ENCODE results near the gene PLCH2.

Gene PLCH2

DNA sequence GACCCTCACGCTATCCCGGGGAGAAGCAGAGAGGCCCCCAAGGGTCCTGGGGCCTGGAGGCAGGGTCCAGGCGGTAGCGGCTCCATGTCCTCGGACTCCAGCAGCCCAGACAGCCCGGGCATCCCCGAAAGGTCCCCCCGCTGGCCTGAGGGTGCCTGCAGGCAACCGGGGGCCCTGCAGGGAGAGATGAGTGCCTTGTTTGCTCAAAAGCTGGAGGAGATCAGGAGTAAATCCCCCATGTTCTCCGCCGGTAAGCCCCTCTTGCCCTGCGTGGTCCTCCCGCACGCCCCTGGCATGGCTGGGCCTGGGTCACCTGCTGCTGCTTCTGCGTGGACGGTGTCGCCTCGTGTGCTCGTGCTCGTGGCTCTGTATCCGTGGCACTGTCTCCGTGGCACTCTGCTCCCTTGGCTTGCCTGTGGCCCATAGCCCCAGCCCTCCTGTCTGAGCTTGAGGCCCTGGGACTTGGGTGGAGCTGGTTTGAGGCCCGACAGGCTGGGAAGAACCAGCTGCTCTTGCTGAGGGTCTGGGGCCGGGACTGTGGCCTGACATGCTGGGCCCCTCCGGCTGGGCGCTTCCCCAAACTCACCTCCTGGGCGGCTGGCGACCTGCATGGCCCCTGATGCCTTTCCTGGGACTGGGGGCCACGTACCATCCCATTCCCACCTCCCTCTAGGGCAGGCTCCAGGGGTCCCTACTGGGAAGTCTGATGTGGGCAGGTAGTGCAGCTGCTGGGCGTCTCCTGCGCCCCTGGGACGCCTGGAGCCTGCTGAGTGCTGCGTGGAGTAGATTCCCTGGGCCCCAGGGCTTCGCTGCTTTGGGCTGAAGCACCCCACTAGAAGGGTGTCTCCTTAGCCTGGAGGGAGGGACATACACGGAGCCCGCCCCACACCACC is 26.8 kb downstream of the PLCH2 start:
- TF ChIP-seq, protein P1, sequence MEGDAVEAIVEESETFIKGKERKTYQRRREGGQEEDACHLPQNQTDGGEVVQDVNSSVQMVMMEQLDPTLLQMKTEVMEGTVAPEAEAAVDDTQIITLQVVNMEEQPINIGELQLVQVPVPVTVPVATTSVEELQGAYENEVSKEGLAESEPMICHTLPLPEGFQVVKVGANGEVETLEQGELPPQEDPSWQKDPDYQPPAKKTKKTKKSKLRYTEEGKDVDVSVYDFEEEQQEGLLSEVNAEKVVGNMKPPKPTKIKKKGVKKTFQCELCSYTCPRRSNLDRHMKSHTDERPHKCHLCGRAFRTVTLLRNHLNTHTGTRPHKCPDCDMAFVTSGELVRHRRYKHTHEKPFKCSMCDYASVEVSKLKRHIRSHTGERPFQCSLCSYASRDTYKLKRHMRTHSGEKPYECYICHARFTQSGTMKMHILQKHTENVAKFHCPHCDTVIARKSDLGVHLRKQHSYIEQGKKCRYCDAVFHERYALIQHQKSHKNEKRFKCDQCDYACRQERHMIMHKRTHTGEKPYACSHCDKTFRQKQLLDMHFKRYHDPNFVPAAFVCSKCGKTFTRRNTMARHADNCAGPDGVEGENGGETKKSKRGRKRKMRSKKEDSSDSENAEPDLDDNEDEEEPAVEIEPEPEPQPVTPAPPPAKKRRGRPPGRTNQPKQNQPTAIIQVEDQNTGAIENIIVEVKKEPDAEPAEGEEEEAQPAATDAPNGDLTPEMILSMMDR (conservative IDR thresholded peaks at IDR 0.05; ENCODE audit: low read length): no peak
- no peak for TF ChIP-seq EZH2phosphoT487 (IDR thresholded peaks at IDR 0.05; ENCODE audit: borderline replicate concordance)
- Histone ChIP-seq H3K9me2 (replicated peaks; ENCODE audit: low read depth, low read length) (no peaks in the 10 kb centered on the region), H4K20me1 (ENCODE audit: insufficient read depth, low read length, poor library complexity, severe bottlenecking) (no peaks in the 10 kb centered on the region)

DNA sequence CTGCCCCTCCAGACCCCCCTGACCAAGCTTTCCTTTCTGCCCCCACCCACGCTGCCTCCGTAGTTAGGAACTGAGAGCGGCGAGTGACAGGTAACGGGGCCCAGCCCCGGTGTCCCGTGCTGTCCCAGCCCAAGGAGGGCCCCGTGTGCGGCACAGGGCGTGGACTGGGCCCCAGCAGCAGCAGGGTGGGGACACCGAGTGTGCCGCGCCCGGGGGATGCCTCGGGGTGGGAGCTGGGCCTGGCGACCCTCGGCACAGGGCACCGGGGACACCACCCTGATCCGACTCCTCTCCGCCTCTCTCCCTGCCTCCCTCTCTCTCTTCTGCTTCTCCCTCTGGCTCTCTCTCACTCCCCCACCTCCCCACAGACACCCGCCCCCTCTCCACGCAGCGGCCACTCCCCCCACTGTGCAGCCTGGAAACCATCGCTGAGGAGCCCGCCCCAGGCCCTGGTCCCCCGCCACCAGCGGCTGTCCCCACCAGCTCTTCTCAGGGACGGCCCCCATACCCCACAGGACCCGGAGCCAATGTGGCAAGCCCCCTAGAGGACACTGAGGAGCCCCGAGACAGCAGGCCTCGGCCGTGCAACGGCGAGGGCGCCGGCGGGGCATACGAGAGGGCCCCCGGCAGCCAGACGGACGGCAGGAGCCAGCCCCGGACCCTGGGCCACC is 27.6 kb downstream of the PLCH2 start:
- H3K79me2 ChIP-seq (ENCODE audit: insufficient read depth, low read length): no peaks in the 10 kb centered on the region
- H3K9me2 ChIP-seq (replicated peaks; ENCODE audit: low read depth, low read length): no peaks in the 10 kb centered on the region
- H2AFZ ChIP-seq (ENCODE audit: low read length): no peak overlapping the region
- no peak overlapping the region for H3K4me3 ChIP-seq (ENCODE audit: low read length, poor library complexity, severe bottlenecking)
- H3K27me3 ChIP-seq (ENCODE audit: insufficient read depth, low read length, poor library complexity, severe bottlenecking): no peaks in the 10 kb centered on the region
- no peak overlapping the region for H3K4me2 ChIP-seq (ENCODE audit: low read depth, low read length, poor library complexity, severe bottlenecking)
- H3F3A ChIP-seq (ENCODE audit: low read depth): no peaks in the 10 kb centered on the region
- H3K4me1 ChIP-seq (ENCODE audit: insufficient read depth, low read length, poor library complexity, severe bottlenecking): peaks cover 23% of the 10 kb centered on the region
- no peaks in the 10 kb centered on the region for H3K9me3 ChIP-seq (ENCODE audit: insufficient read depth, low read depth, low read length)
- H3K36me3 ChIP-seq (ENCODE audit: insufficient read depth, low read length): no peaks in the 10 kb centered on the region
- H4K20me1 ChIP-seq (ENCODE audit: insufficient read depth, low read length, poor library complexity, severe bottlenecking): no peaks in the 10 kb centered on the region
- no peak for TF ChIP-seq EZH2phosphoT487 (IDR thresholded peaks at IDR 0.05; ENCODE audit: borderline replicate concordance)
- TF ChIP-seq, protein P1 (conservative IDR thresholded peaks at IDR 0.05; ENCODE audit: low read length): no peak
- H3K9ac ChIP-seq (ENCODE audit: low read depth, low read length, poor library complexity, severe bottlenecking): no peak overlapping the region

More for the DNA sequence above, 26.8 kb downstream of the PLCH2 start:
- H3K4me1 ChIP-seq (ENCODE audit: insufficient read depth, low read length, poor library complexity, severe bottlenecking): peaks cover 23% of the 10 kb centered on the region
- no peak overlapping the region for H3K9ac ChIP-seq (ENCODE audit: low read depth, low read length, poor library complexity, severe bottlenecking)
- H3F3A ChIP-seq (ENCODE audit: low read depth): no peaks in the 10 kb centered on the region
- no peaks in the 10 kb centered on the region for H3K9me3 ChIP-seq (ENCODE audit: insufficient read depth, low read depth, low read length)
- H3K36me3 ChIP-seq (ENCODE audit: insufficient read depth, low read length): no peaks in the 10 kb centered on the region
- no peak overlapping the region for H3K4me3 ChIP-seq (ENCODE audit: low read length, poor library complexity, severe bottlenecking)
- H3K4me2 ChIP-seq (ENCODE audit: low read depth, low read length, poor library complexity, severe bottlenecking): no peak overlapping the region
- H2AFZ ChIP-seq (ENCODE audit: low read length): no peak overlapping the region
- H3K79me2 ChIP-seq (ENCODE audit: insufficient read depth, low read length): no peaks in the 10 kb centered on the region
- H3K27me3 ChIP-seq (ENCODE audit: insufficient read depth, low read length, poor library complexity, severe bottlenecking): no peaks in the 10 kb centered on the region

DNA sequence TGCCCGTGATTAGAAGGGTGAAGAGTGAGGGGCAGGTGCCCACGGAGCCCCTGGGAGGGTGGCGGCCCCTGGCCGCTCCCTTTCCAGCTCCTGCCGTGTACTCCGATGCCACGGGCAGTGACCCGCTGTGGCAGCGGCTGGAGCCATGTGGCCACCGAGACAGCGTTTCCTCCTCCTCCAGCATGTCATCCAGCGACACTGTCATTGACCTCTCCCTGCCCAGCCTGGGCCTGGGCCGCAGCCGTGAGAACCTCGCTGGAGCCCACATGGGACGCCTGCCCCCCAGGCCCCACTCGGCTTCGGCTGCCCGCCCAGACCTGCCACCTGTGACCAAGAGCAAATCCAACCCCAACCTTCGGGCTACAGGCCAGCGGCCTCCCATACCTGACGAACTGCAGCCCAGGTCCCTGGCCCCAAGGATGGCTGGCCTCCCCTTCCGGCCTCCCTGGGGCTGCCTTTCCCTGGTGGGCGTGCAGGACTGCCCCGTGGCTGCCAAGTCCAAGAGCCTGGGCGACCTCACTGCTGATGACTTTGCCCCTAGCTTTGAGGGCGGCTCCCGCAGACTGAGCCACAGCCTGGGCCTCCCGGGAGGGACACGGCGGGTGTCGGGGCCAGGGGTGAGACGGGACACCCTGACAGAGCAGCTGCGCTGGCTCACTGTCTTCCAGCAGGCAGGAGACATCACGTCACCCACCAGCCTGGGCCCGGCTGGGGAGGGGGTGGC is 28.3 kb downstream of the PLCH2 start:
- Histone ChIP-seq H3K4me2 (ENCODE audit: low read depth, low read length, poor library complexity, severe bottlenecking) (no peak overlapping the region), H3K27me3 (ENCODE audit: insufficient read depth, low read length, poor library complexity, severe bottlenecking) (no peaks in the 10 kb centered on the region), H3K4me1 (ENCODE audit: insufficient read depth, low read length, poor library complexity, severe bottlenecking) (peaks cover 18% of the 10 kb centered on the region)

More for the DNA sequence above, 28.3 kb downstream of the PLCH2 start:
- TF ChIP-seq, protein P1 (conservative IDR thresholded peaks at IDR 0.05; ENCODE audit: low read length): no peak
- TF ChIP-seq EZH2phosphoT487 (IDR thresholded peaks at IDR 0.05; ENCODE audit: borderline replicate concordance): no peak
- H3K4me3 ChIP-seq (ENCODE audit: low read length, poor library complexity, severe bottlenecking): no peak overlapping the region
- no peaks in the 10 kb centered on the region for H3K9me3 ChIP-seq (ENCODE audit: insufficient read depth, low read depth, low read length)
- H4K20me1 ChIP-seq (ENCODE audit: insufficient read depth, low read length, poor library complexity, severe bottlenecking): no peaks in the 10 kb centered on the region
- H2AFZ ChIP-seq (ENCODE audit: low read length): no peak overlapping the region
- no peaks in the 10 kb centered on the region for H3K9me2 ChIP-seq (replicated peaks; ENCODE audit: low read depth, low read length)
- no peaks in the 10 kb centered on the region for H3K79me2 ChIP-seq (ENCODE audit: insufficient read depth, low read length)
- H3K9ac ChIP-seq (ENCODE audit: low read depth, low read length, poor library complexity, severe bottlenecking): no peak overlapping the region
- H3F3A ChIP-seq (ENCODE audit: low read depth): no peaks in the 10 kb centered on the region
- H3K36me3 ChIP-seq (ENCODE audit: insufficient read depth, low read length): peaks cover 5% of the 10 kb centered on the region; the same call in 1 of the 2 replicates
